Cardiac muscle cell (in vitro differentiated cells and primary cell): ENCODE data around the gene PPP4R4. TPM values are rescaled to one million over a fixed set of nuclear protein-coding genes. Genes with fewer than 3 reads are reported as not detected.

Experiments
- DNase-seq, 2 donors: peaks; one replicate each; pipeline versions ENCODE4 v3.0.0 to v3.0.0-alpha.2; 2010 to 2017; ENCODE audit warnings: low read depth in 1 of 2, low spot score in 1 of 2
- H3K27ac ChIP-seq: fragments of 200-600 bp; sonication (generic); 2 replicates; pipeline ENCODE4 v1.5.1; 2016
- H3K27me3 ChIP-seq: fragments of 200-600 bp; sonication (generic); 2 replicates; pipeline ENCODE4 v1.6.0; 2016; ENCODE audit warnings: control low read depth
- H3K36me3 ChIP-seq: fragments of 200-600 bp; sonication (generic); 2 replicates; pipeline ENCODE4 v1.5.1; 2016; ENCODE audit warnings: control low read depth
- H3K4me1 ChIP-seq: fragments of 200-600 bp; sonication (generic); 2 replicates; pipeline ENCODE4 v1.8.1; 2017; ENCODE audit warnings: low read depth, mild to moderate bottlenecking, mixed run types
- H3K4me3 ChIP-seq: fragments of 200-600 bp; sonication (generic); 2 replicates; pipeline ENCODE4 v1.5.1; 2016; ENCODE audit warnings: mild to moderate bottlenecking
- H3K9me3 ChIP-seq: fragments of 200-600 bp; sonication (generic); 2 replicates; pipeline ENCODE4 v1.5.1; 2017; ENCODE audit warnings: low read depth, mild to moderate bottlenecking, control low read depth
- polyA plus RNA-seq: library from polyadenylated mRNA; unstranded; fragments of >200 nt; fragmentation: Nextera tagmentation; extraction: Ambion mirVana; gene quantifications from 2 replicates; pipeline ENCODE4 v1.2.1, GENCODE V29; 2016
- total RNA-seq: library from RNA; depleted of rRNA; stranded (reverse); fragments of >200 nt; gene quantifications from 2 replicates; pipeline ENCODE4 v1.2.3, GENCODE V29; 2016
- TF ChIP-seq, protein P1 (sequence below): IDR thresholded peaks from 2 replicates; pipeline ENCODE4 v1.5.1; 2012; ENCODE audit warnings: low read depth, mild to moderate bottlenecking, low read length

PPP4R4 gene
- total and polyA plus RNA-seq, 2 experiments from 2014 or later: 0.59 to 9.8 TPM

DNA sequence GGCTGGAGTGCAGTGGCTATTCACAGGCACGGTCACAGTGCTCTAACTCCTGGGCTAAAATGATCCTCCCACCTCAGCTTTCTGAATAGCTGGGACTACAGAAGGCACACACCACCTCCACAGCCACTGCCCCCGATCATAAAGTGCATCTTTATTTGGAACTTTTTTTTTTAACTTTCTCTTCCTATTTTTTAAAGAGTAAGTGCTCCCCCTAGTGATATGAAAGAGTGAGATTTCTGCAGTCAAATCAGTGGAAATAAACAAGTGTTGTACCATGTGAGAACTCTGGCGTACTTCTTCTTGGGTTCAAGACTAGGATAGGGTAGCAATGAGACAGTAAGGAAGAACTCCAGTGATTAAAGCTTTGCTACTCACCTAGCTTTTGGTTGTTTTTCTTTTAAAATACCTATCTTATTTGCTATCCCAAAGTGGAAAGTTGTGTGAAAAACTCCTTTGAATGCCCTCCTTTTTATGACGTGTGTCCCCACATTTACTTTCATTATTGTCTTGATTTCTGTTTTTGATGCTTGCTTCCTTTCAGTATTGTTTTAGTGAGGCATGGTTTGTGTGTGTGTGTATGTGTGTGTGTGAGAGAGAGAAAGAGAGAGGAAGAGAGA, 6.6 kb downstream of the PPP4R4 start:
- no peak overlapping the region for H3K27ac ChIP-seq
- H3K9me3 ChIP-seq: no peaks in the 10 kb centered on the region
- TF ChIP-seq, protein P1, sequence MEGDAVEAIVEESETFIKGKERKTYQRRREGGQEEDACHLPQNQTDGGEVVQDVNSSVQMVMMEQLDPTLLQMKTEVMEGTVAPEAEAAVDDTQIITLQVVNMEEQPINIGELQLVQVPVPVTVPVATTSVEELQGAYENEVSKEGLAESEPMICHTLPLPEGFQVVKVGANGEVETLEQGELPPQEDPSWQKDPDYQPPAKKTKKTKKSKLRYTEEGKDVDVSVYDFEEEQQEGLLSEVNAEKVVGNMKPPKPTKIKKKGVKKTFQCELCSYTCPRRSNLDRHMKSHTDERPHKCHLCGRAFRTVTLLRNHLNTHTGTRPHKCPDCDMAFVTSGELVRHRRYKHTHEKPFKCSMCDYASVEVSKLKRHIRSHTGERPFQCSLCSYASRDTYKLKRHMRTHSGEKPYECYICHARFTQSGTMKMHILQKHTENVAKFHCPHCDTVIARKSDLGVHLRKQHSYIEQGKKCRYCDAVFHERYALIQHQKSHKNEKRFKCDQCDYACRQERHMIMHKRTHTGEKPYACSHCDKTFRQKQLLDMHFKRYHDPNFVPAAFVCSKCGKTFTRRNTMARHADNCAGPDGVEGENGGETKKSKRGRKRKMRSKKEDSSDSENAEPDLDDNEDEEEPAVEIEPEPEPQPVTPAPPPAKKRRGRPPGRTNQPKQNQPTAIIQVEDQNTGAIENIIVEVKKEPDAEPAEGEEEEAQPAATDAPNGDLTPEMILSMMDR: peak; percentile 62
- peak; percentile 49 to 57 for DNase-seq
- no peaks in the 10 kb centered on the region for H3K36me3 ChIP-seq
- H3K27me3 ChIP-seq: peaks cover 23% of the 10 kb centered on the region
- H3K4me3 ChIP-seq: no peak overlapping the region
- peaks cover 6% of the 10 kb centered on the region for H3K4me1 ChIP-seq

DNA sequence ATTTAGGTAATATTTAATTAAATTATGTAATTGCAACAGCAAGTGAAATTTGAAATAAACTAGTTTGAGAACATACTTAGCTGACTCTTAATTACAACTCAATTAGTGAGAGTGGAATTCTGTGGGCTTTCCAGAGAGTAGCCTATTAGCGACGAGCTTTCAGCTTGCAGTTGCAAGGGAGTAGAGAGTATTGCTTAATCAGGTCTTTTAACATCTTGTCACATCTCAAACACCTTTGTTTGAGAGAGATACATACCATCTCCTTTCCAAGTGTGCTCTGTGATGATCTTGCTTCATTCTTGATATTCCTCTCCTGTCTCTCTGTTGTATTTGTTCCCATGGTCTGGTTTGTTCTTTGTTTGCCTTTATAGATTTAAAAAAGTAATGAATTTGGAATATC, 7.7 kb downstream of the PPP4R4 start:
- no peak for DNase-seq
- no peak overlapping the region for H3K27ac ChIP-seq
- TF ChIP-seq, protein P1: no peak

DNA sequence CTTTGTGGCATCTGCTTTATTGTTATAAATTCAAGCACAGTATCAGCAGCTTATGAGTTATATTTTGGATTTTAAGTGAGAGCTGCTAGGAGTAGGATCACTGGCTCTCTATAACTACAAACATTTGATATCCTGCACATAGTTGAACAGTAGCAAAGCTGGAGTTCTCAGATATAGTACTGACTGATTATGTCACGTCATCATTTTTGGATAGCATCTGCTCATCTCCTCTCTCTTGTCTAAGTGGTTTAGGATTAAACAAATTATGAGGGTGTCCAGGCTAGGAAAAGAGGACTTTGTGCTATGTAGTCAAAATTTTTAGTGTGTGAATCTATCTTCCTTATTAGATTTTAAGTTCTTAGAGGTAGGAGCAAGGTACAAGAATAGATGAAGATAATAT, 18.4 kb downstream of the PPP4R4 start:
- no peak for DNase-seq
- no peaks in the 10 kb centered on the region for H3K9me3 ChIP-seq
- no peaks in the 10 kb centered on the region for H3K4me1 ChIP-seq
- H3K27ac ChIP-seq: no peak overlapping the region
- no peaks in the 10 kb centered on the region for H3K27me3 ChIP-seq
- H3K4me3 ChIP-seq: no peak overlapping the region
- TF ChIP-seq, protein P1: no peak
- no peaks in the 10 kb centered on the region for H3K36me3 ChIP-seq

More for the DNA sequence above, 7.7 kb downstream of the PPP4R4 start:
- Histone ChIP-seq H3K9me3 (no peaks in the 10 kb centered on the region), H3K4me3 (no peak overlapping the region), H3K36me3 (no peaks in the 10 kb centered on the region), H3K27me3 (peaks cover 12% of the 10 kb centered on the region), H3K4me1 (peaks cover 6% of the 10 kb centered on the region)

DNA sequence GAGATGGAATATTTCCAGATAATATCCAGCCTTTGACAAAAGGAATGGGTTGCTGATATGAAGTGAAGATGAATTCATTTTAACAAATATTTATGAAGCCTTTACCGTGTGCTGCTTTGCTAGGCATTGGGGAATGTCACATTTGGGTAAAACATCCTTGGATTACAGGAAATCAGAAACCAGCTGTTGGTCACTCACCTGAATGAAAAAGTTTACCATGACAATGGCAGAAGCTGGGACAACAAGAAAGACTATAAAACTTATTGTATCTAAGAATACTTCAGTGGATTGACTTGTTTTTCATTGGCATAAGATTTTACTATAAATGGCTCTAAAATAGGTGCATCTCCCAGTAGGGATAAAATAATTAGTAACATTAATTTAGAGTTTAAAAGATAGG, 19.7 kb downstream of the PPP4R4 start:
- Histone ChIP-seq H3K36me3 (no peaks in the 10 kb centered on the region), H3K4me1 (no peaks in the 10 kb centered on the region), H3K27ac (no peak overlapping the region), H3K9me3 (no peaks in the 10 kb centered on the region), H3K4me3 (no peak overlapping the region), H3K27me3 (no peaks in the 10 kb centered on the region)
- TF ChIP-seq, protein P1: no peak
- DNase-seq: no peak

DNA sequence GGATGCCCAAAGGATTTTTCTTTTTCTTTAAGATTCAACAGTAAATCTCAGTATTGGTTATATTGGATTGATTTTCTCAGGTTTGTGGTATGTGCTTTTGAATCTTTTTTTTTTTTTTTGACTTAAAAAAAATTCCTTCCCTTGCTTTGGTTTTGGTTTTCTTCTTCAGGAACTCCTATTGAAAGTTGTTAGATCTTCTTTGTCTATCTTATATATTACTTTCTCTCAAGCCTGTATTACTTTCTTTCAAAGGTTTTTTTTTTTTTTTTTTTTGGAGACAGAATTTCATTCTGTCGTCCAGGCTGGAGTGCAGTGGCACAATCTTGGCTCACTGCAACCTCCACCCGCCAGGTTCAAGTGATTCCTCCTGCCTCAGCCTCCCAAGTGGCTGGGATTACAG, 21.9 kb downstream of the PPP4R4 start:
- TF ChIP-seq, protein P1: no peak
- no peaks in the 10 kb centered on the region for H3K36me3 ChIP-seq
- no peaks in the 10 kb centered on the region for H3K4me1 ChIP-seq
- no peak for DNase-seq
- no peaks in the 10 kb centered on the region for H3K9me3 ChIP-seq
- H3K27me3 ChIP-seq: no peaks in the 10 kb centered on the region
- no peak overlapping the region for H3K27ac ChIP-seq
- no peak overlapping the region for H3K4me3 ChIP-seq
